Activated CD4-positive, alpha-beta T cell treated with anti-CD3 and anti-CD28 coated beads, Interleukin-2, amount 10 ng/mL, durations not matched to agents 24 days and 14 days (primary cell): ENCODE data around the gene NUP62. TPM values are rescaled to one million over a fixed set of nuclear protein-coding genes. Genes with fewer than 3 reads are reported as not detected.
A peak's percentile ranks its signal among the peaks of the same experiment; 100 is the strongest.

Experiments used
- DNase-seq: peaks from one replicate; pipeline ENCODE4 v3.0.0; 2022
- H3K27ac Mint-ChIP-seq: one replicate; pipeline ENCODE4 v1.8.0; 2022; ENCODE audit warnings: mild to moderate bottlenecking, mixed read lengths
- H3K27me3 Mint-ChIP-seq: one replicate; pipeline ENCODE4 v1.8.0; 2022; ENCODE audit warnings: mixed read lengths
- H3K36me3 Mint-ChIP-seq: one replicate; pipeline ENCODE4 v1.8.0; 2022; ENCODE audit warnings: low read depth, mild to moderate bottlenecking, mixed read lengths
- H3K4me1 Mint-ChIP-seq: one replicate; pipeline ENCODE4 v1.8.0; 2021; ENCODE audit warnings: mixed read lengths
- H3K4me3 Mint-ChIP-seq: one replicate; pipeline ENCODE4 v1.8.0; 2022; ENCODE audit warnings: mild to moderate bottlenecking, moderate library complexity, mixed read lengths
- H3K9me3 Mint-ChIP-seq: one replicate; pipeline ENCODE4 v1.8.0; 2021; ENCODE audit warnings: mixed read lengths
- intact Hi-C: fragments of 100-400 bp; cut with micrococcal nuclease; formaldehyde crosslinking; loops from one replicate; pipeline ENCODE4 v1.15.1; 2023
- total RNA-seq: library from RNA; stranded (reverse); gene quantifications from 2 replicates; pipeline ENCODE4 v1.2.3, GENCODE V29; 2022

Gene NUP62
- total RNA-seq, 1 donor from 2014 or later: 217 TPM

GRCh38 chr19:49874503-49875157, 54.7 kb downstream of the NUP62 start:
- peaks cover 12% of the 10 kb centered on the region for H3K36me3 Mint-ChIP-seq
- no peak for DNase-seq
- H3K4me1 Mint-ChIP-seq: peaks cover 34% of the 10 kb centered on the region
- intact Hi-C loops: loop anchor here (5.0 to 10.0 kb wide), 2 partner anchors 110 to 1237 kb away; partner anchors contain the start of gene DBP
- H3K9me3 Mint-ChIP-seq: no peaks in the 10 kb centered on the region
- H3K27me3 Mint-ChIP-seq: no peaks in the 10 kb centered on the region
- no peak overlapping the region for H3K4me3 Mint-ChIP-seq
- peak overlapping the region; percentile 65 for H3K27ac Mint-ChIP-seq

GRCh38 chr19:49873834-49874233, 55.5 kb downstream of the NUP62 start:
- Mint-ChIP-seq H3K27me3 (no peaks in the 10 kb centered on the region), H3K4me1 (peaks cover 31% of the 10 kb centered on the region), H3K27ac (no peak overlapping the region), H3K9me3 (no peaks in the 10 kb centered on the region), H3K36me3 (peaks cover 8% of the 10 kb centered on the region), H3K4me3 (no peak overlapping the region)
- no peak for DNase-seq
- intact Hi-C loops: loop anchor here (10.0 kb wide), 1 partner anchor 111 kb away; no protein-coding TSS in a partner anchor

- intact Hi-C loops: loop anchor here (10.0 kb wide), 1 partner anchor 112 kb away; no protein-coding TSS in a partner anchor
- Mint-ChIP-seq H3K9me3 (no peaks in the 10 kb centered on the region), H3K4me3 (no peak overlapping the region), H3K36me3 (peaks cover 7% of the 10 kb centered on the region), H3K27ac (no peak overlapping the region), H3K4me1 (peaks cover 31% of the 10 kb centered on the region), H3K27me3 (no peaks in the 10 kb centered on the region)
- no peak for DNase-seq
Observed at GRCh38 chr19:49873129-49873521, 56.2 kb downstream of the NUP62 start.

- no peak for DNase-seq
- peaks cover 9% of the 10 kb centered on the region for H3K36me3 Mint-ChIP-seq
- H3K4me1 Mint-ChIP-seq: peaks cover 34% of the 10 kb centered on the region
- H3K27ac Mint-ChIP-seq: peak overlapping the region; percentile 59
- intact Hi-C loops: loop anchor here (10.0 kb wide), 1 partner anchor 112 kb away; no protein-coding TSS in a partner anchor
- H3K27me3 Mint-ChIP-seq: no peaks in the 10 kb centered on the region
- H3K4me3 Mint-ChIP-seq: peak overlapping the region; percentile 26
- H3K9me3 Mint-ChIP-seq: no peaks in the 10 kb centered on the region
Observed at GRCh38 chr19:49872245-49873128, 56.8 kb downstream of the NUP62 start.

GRCh38 chr19:49871349-49871985, 57.8 kb downstream of the NUP62 start:
- Mint-ChIP-seq H3K27ac (peak overlapping the region; percentile 59), H3K4me3 (peak overlapping the region; percentile 26)

GRCh38 chr19:49870309-49870901, 58.9 kb downstream of the NUP62 start:
- peaks cover 20% of the 10 kb centered on the region for H3K36me3 Mint-ChIP-seq
- no peaks in the 10 kb centered on the region for H3K9me3 Mint-ChIP-seq
- DNase-seq: no peak
- no peak overlapping the region for H3K4me3 Mint-ChIP-seq
- H3K27me3 Mint-ChIP-seq: no peaks in the 10 kb centered on the region
- intact Hi-C loops: loop anchor here (10.0 kb wide), 1 partner anchor 114 kb away; no protein-coding TSS in a partner anchor
- H3K4me1 Mint-ChIP-seq: peaks cover 40% of the 10 kb centered on the region
- H3K27ac Mint-ChIP-seq: no peak overlapping the region

More at GRCh38 chr19:49871349-49871985, 57.8 kb downstream of the NUP62 start:
- intact Hi-C loops: loop anchor here (10.0 kb wide), 1 partner anchor 113 kb away; no protein-coding TSS in a partner anchor
- no peaks in the 10 kb centered on the region for H3K9me3 Mint-ChIP-seq
- peaks cover 14% of the 10 kb centered on the region for H3K36me3 Mint-ChIP-seq
- peaks cover 38% of the 10 kb centered on the region for H3K4me1 Mint-ChIP-seq
- no peak for DNase-seq
- H3K27me3 Mint-ChIP-seq: no peaks in the 10 kb centered on the region

- DNase-seq: peak; percentile 98
- intact Hi-C loops: loop anchor here (1.0 to 10.0 kb wide), 6 partner anchors 8 to 115 kb away; partner anchors contain the start of genes AKT1S1, AP2A1, MED25 and TBC1D17
- H3K27ac Mint-ChIP-seq: no peak overlapping the region
- no peaks in the 10 kb centered on the region for H3K27me3 Mint-ChIP-seq
- H3K9me3 Mint-ChIP-seq: no peaks in the 10 kb centered on the region
- H3K4me1 Mint-ChIP-seq: peaks cover 41% of the 10 kb centered on the region
- peaks cover 26% of the 10 kb centered on the region for H3K36me3 Mint-ChIP-seq
- H3K4me3 Mint-ChIP-seq: no peak overlapping the region
Observed at GRCh38 chr19:49869484-49870308, 59.6 kb downstream of the NUP62 start.

GRCh38 chr19:49869009-49869483, 60.3 kb downstream of the NUP62 start:
- H3K4me3 Mint-ChIP-seq: no peak overlapping the region
- H3K36me3 Mint-ChIP-seq: peaks cover 32% of the 10 kb centered on the region
- H3K27ac Mint-ChIP-seq: no peak overlapping the region
- no peak for DNase-seq
- H3K4me1 Mint-ChIP-seq: peaks cover 42% of the 10 kb centered on the region
- no peaks in the 10 kb centered on the region for H3K9me3 Mint-ChIP-seq
- H3K27me3 Mint-ChIP-seq: no peaks in the 10 kb centered on the region
- intact Hi-C loops: loop anchor here (1.0 to 2.0 kb wide), 5 partner anchors 8 to 102 kb away; partner anchors contain the start of genes AKT1S1, AP2A1, MED25 and TBC1D17

GRCh38 chr19:49866933-49867782, 62.1 kb downstream of the NUP62 start, which contains the start of gene PNKP:
PNKP (minus strand) TSS chr19:49867576; CDS start chr19:49867204, 372 bp downstream.
- H3K27me3 Mint-ChIP-seq: no peaks in the 10 kb centered on the region
- H3K36me3 Mint-ChIP-seq: peaks cover 39% of the 10 kb centered on the region
- intact Hi-C loops: loop anchor here (1.0 kb wide), 2 partner anchors 17 to 54 kb away; partner anchors contain the start of gene FUZ
- peak within 1 kb of the TSS; percentile 99 for H3K4me3 Mint-ChIP-seq
- no peaks in the 10 kb centered on the region for H3K9me3 Mint-ChIP-seq
- peak within 1 kb of the TSS; percentile 37 for H3K27ac Mint-ChIP-seq
- peaks cover 40% of the 10 kb centered on the region for H3K4me1 Mint-ChIP-seq
- DNase-seq: peak; percentile 96

GRCh38 chr19:49864890-49865289, 64.4 kb downstream of the NUP62 start:
- intact Hi-C loops: no loop called here
- H3K4me3 Mint-ChIP-seq: no peak overlapping the region
- no peak overlapping the region for H3K27ac Mint-ChIP-seq
- H3K4me1 Mint-ChIP-seq: peaks cover 29% of the 10 kb centered on the region
- no peaks in the 10 kb centered on the region for H3K9me3 Mint-ChIP-seq
- DNase-seq: no peak
- no peaks in the 10 kb centered on the region for H3K27me3 Mint-ChIP-seq
- peaks cover 42% of the 10 kb centered on the region for H3K36me3 Mint-ChIP-seq

- H3K27me3 Mint-ChIP-seq: no peaks in the 10 kb centered on the region
- H3K9me3 Mint-ChIP-seq: no peaks in the 10 kb centered on the region
- no peak overlapping the region for H3K4me3 Mint-ChIP-seq
- intact Hi-C loops: no loop called here
- no peak for DNase-seq
- no peak overlapping the region for H3K27ac Mint-ChIP-seq
- peaks cover 29% of the 10 kb centered on the region for H3K4me1 Mint-ChIP-seq
- H3K36me3 Mint-ChIP-seq: peaks cover 43% of the 10 kb centered on the region
Observed at GRCh38 chr19:49863935-49864320, 65.4 kb downstream of the NUP62 start.
